Stimulated activated CD4-positive, alpha-beta T cell treated with anti-CD3 and anti-CD28 coated beads, TNF-alpha, amount 100 ng/mL, for 24 hours (primary cell): Measurements from ENCODE around the gene IFI16.

Experiments used
- DNase-seq, 3 experiments: peaks; one replicate each; pipeline ENCODE4 v3.0.0-alpha.2; 2020; ENCODE audit warnings: low read depth in 3 of 3

The IFI16 gene

DNA sequence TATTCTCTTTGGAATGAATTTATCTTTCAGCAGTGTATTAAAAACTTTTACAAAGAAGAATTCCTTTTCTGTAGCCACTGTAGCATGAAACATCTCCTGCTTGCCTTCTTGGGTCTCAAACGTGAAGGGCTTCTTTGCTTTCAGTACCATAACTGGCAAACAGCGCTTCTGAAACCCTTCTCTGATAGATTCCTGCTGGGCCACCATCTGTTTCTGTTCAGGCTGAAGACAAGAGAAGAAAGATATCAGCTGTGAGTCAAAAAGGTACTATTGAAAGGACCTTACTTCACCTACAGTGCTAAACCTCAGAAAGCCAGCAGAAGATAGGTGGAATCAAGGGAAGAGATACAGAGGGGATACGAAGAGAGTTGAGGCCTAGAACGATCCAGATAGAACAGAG, 56.4 kb downstream of the IFI16 start:
- DNase-seq, result no peak

DNA sequence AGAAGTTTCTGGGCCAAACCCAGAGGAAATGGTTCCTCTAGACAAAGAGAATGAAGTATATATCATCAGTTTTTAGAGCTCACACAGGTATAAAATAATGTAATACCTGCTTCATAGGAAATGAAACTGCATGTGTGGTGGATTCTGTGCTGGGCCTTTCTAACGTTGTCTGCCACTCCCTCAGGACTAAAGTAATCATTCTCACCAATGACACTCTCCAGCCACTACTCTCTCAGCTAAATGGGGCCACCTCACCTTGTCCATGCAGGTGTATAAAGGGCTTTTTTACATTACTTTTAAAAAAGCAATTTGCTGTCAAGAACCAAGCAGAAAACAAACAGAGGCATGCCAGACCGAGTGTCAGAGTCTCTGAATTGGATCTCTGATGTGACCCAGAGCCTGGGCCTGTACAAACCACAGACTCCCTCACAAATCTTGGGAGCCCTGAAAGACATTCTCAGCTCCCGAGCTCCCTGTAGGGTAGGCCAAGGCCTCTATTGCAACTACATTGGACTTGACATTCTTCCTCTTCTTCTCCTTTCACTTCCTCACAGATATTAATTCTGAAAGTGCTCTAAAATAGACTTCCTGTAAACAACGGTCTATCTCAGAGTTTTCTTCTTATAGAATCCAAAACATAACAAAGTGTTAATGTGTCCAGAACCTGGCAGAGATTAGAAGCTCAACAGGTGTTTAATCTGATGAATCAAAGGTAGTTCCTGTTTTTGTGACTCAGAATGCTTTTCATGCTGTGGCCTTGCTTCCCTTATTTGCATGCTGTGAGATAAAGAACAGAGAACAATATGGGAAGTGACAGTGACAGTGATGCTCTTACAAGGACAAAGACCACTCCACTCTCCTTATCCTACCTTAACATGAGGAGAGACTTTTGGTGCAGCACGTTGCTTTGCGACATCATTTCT, 58.3 kb downstream of the IFI16 start:
- no peak for DNase-seq

DNA sequence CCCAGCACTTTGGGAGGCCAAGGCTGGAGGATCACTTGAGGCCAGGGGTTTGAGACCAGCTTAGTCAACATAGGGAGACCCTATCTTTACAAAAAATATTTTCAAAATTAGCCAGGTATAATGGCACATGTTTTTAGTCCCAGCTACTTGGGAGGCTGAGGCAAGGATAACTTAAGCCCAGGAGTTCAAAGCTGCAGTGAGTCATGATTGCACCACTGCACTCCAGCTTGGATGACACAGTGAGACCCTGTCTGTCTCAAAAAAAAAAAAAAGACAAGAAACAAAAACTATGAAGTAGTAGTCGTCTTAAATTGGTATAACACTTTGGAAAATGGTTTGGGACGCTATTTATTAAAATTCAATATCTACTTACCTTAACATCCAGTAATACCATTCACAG, 59.2 kb downstream of the IFI16 start:
- DNase-seq, result no peak

DNA sequence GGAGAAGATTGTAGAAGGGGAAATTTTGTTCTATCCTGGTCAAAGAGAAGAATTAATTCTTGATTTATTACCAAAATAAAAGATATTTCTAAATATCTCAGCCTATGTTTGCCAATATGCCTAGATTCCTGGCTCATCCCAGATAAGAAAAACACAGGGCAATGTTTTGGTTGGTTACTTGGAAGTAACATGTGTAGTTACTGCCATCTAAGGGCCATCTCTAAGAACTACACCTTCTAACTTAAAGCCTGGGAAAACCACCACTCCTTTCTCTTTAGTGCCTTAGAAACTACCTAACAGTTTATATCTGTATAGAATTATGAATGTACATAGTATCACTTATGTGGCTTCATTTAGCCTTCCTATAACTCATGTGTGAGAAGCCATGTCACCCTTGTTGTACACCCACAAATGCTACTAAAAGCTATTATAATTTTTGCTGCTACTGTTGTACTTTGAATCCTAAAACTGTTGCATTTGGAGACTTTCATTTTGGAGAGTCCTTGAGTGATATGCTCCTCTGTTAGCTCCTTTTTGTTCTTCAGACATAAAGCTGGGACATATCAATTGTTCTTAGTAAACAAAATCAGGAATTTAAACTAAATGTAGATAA, 62.4 kb downstream of the IFI16 start:
- no peak for DNase-seq

DNA sequence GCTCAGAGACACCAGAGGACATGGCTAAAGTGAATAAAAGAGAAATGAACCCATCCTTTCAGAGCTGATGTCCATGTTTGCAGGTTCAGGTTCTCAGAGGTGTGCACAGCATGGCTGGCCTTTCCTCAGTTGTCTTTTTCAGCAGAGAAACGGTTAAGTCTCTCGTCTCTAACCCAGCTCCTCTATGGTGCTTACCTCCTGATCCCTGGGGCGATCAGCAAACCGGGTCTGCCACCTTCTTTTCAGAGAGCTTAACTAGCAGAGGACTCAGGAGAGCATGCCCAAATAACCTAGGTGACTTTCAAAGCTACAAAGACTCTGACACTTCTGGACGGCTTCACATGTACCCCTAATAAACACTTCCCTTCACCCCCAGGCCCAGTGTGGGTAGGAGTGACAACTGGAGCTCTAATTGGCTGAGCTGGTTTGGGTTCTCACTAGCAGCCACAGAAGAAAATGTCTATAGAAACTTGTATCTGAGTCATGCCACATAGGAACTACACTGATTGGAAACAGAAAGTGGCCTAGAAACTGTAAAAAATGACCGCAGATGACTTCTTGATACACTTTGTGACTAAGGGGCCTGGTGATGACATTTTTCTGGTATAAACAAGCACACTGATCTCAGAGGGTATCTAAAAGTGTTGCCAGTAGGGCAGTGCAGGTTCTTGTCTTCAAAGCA, 66.9 kb downstream of the IFI16 start, which contains the start of gene AIM2:
Gene AIM2, minus strand, starts transcription at position 329 of the 682 bp plus-strand sequence. CDS start 3,267 bp downstream, outside the sequence.
- peak; percentile 31 to 59 (median 34) for DNase-seq

DNA sequence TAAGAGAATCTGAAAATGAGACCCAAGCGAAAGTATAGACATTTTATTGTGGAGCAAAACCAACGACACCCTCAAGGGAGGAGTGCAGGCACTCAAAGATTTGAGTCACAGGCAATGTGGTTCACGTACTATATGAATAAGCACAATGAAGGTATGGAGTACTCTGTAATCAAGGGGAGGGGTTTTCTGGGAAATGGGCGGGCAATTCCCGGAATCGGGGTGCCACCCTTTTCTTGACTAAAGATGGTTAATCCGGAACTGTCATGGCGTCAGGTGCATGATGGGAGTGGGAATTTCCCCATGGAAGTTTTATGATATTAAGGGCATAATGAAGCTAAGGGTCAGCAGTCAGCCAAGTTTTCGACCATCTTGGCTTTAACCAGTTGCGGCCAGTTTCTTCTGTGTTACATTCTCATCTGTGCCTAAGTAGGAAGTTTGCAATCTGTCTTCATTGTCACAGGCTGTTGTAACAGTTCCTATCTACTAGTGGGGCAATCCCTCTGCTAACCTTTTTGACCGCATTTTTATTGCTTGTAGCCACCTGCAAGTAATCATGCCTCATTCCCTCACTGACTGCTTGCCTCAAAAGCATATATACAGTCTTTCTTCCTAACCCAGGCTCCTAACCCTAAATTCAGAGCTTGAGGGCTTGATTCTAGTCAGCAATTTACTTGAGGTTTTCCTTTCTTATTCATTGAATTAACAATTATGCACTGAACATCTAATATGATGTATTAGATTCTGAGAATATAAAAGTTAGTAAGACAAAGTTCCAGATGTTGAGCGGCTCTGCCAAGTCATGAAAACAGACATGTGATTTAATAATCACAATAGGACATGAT, 67.6 kb downstream of the IFI16 start:
- peak; percentile 83 to 97 (median 92) for DNase-seq

DNA sequence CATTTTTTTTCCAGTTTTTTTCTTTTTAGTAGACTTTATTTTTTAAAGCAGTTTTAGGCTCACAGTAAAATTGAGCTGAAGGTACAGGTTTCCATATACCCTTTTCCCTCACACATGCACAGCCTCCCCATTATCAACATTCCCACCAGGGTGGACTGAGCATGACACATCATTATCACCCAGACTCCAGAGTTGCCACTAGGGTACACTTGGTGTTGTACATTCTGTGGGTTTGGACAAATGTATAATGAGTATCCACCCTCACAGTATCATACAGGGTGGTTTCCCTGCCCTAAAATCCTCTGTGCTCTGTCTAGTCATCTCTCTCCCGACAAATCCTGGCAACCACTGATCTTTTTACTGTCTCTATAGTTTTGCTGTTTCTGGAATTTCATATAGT, 69.8 kb downstream of the IFI16 start:
- DNase-seq, result no peak

DNA sequence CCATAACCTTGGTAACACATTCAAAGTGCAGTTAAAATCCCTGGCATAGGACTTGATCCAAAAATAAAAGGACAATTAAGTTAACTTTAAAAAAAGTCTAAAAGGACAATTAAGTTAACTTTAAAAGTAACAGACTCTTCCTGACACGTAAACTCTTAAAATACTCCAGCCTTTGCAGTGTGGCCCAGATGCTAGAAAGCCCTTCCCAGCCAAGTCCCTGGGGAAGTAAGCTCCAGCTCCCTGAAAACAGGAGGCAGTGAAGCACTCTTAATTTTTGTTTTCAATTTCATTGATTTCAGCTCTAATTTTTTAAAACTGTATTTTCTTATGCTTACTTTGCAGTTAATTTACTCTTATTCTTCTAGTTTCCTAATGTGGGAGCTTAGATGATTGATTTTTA, 71.9 kb downstream of the IFI16 start:
- DNase-seq, result no peak

DNA sequence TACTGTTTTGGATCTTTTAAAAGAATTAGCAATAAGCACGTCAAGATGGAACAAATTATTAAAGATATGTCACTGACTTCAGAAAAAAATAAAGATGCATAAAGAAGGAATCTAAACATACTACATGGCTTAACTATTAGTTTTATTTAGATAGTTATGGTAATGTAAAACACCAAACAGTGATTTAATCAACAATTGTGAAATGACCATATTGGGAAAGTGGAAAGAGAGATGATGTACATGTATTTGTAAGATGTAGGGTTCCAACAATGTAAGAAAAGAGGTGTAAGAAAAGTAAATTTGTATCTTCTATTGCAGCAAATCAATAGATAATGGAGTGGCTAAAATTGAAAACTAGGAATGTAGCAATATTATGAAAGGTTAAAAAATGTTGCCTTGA, 73.3 kb downstream of the IFI16 start:
- DNase-seq, result no peak

DNA sequence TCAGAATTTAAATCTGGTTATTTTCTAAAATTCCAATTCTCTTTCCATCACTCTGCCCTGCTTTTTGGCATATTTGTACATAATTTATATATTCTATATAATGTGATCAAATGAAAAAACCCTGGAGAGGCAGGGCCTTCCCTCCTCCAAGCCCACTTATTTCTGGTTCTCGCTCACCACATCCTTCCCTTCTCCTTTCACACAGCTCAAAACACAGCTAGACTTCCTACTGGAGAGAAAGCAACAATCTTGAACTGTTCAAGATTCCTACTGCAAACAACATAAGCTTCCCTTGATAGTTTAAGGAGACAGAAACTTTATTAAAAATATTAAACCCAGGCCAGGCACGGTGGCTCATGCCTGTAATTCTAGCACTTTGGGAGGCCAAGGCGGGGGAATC, 74.4 kb downstream of the IFI16 start:
- no peak for DNase-seq

DNA sequence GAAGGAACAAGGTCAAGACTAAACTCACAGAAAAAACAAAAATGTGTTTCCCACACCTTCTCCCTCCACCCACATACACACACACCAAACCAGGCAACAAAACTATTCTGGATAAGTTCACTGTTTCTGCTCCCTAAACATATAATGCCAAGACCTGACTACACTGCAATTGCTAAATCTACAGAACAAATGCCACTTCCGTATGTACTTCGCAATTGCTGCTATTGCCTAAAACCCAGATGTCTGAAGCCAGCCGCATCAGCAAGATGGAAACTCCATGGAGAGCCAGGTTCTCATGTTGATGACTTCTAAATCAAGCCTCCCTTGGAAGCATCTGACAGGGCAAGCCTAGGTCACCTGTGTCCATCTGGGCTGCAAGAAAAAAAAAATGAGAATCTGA, 75.2 kb downstream of the IFI16 start:
- no peak for DNase-seq

DNA sequence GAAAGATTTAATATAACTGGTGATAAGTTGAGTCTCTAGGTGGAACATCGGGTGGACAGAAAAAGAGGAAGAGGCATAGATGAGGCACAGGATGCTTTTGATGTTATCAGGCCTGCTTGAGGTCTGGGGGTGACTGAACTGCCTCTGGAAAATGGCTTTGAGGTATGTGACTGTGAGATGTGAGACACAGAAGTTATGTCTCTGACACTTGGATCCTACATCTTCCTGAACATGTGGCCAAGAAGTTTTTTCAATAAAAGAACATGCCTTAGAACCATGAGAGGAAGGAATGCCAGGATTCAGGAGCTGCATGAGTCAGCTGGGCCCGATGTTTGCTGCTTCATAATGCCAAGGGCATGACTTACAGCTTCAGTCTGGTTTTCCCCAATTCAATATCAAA, 78.3 kb downstream of the IFI16 start:
- DNase-seq, result no peak

DNA sequence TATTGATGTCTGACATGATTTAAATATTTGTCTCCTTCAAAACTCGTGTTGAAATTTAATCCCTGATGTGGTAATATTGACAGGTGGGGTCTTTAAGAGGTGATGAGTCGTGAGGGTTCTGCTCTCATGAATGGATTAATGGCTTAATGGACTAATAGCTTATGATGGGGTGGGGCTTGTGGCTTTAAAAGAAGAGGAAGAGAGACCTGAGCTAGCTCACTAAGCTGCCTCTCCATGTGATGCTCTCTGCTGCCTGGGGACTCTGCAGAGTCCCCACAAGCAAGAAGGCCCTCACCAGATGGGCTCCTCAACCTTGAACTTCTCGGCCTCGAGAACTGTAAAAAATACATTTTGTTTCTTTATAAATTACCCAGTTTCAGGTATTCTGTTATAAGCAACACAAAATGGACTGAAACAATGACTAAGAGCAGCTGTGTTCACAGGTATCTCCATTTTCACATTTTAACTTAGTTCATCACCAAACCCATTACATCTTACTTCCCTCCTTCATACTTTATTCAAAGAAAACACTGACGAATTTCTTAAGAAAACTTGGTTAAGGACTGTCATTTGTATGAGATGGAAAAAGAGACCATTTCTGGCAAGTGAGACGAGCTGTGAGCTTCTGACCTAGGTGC, 79.0 kb downstream of the IFI16 start:
- no peak for DNase-seq

DNA sequence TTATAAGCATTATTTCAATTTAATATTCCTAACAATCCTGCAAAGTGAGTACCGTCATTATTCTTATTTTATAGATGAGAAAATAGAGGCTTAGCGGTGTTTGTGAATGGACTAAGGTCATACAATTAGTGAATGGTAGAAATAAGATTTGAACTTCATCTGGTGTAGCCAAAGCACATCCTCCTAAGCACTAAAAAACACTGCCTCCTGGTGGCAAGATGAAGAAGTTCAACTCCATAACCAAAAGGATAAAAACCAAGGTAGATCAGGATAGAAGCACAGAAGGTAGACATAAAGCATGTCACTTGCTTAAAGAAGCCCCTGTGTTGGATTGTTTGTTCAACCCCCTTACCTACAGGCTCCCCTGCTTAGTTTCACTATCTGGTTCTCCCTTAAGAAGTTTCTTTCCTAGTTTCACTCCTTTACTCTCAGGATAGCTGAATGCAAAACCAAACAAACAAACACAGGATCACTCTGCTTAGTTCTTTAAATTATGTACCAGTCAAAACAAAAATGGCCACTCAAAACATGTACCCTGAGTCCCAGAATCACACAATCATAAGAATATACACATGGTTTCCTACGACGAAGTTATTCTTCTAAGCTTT, 79.6 kb downstream of the IFI16 start:
- peak in 1 of 3 experiments; percentile 17 for DNase-seq

DNA sequence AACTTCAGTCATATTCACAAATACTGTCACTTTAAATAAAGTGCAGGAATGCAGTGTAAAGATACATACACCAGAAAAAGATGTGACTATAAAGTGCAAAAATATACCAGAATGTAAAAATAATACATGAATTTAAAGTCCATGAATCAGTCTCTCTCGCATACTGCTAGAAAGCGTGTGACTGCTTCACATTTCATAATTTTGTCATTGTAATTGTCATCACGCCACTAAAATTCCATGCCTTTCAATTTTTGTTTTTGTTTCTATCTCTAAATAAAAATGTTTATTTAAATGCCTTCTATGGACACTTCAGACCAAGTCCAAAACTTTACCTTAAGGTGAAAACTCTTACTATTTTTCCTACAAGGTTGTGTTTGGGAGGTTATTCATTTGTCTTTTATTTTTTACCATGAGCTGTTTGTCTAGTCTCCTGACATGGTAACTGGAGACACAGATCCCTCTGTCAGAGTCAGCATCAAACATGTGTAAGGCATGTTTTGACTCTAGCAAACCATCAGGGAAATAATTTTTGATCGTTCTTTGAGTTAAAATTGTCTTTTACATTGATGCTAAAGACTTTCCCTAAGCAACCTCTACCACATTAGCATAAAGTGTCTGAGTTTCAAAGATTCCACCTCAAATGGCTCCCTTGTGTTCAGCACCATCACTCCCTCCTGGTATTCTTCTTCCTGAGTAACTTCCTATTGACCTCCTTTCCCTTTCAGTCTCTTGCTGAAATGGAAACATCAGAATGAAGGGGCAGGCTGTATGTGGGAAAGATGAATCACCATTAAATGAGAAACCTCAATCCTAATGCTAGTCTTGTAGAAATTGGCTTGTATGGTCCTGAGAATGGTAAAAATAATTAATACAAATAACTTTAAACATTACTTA, 80.8 kb downstream of the IFI16 start:
- DNase-seq, result no peak

DNA sequence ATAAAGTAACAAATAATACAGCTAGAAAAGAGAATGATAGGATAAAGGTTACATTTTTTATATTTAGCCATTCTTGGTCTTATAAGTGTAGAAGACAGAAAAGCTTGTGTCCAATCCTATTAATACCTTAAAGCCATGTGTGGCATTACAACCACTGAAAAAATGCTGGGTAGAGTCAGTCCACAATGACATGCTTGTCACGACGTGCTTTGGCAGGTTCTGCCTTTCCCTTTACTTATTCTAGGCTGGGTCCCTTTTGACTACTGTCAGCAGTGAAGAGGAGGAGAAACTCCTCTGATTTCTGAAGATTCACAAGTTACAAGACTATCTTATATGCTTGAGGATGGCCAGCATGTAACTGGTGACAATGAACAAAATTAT, 81.5 kb downstream of the IFI16 start:
- DNase-seq, result no peak

DNA sequence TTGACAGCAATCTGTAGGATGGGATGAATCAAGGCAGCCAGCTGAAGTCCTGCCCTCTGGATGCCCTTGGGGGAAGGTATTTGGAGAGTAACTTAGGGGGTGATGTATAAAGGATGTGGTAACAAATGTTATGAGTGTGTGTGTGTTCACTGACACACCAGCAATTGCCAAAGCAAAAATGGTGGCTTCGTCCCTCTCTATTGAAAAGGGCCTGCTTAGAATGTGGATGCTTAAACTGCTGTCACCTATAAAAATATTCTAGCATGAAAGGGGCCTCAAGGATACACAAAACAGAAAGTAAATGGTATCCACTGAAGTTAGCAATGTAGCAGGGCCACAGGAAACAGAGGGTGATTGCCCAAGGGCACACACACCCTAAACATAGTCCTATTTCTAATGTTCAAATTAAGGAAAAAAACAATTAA, 81.9 kb downstream of the IFI16 start:
- DNase-seq, result no peak

DNA sequence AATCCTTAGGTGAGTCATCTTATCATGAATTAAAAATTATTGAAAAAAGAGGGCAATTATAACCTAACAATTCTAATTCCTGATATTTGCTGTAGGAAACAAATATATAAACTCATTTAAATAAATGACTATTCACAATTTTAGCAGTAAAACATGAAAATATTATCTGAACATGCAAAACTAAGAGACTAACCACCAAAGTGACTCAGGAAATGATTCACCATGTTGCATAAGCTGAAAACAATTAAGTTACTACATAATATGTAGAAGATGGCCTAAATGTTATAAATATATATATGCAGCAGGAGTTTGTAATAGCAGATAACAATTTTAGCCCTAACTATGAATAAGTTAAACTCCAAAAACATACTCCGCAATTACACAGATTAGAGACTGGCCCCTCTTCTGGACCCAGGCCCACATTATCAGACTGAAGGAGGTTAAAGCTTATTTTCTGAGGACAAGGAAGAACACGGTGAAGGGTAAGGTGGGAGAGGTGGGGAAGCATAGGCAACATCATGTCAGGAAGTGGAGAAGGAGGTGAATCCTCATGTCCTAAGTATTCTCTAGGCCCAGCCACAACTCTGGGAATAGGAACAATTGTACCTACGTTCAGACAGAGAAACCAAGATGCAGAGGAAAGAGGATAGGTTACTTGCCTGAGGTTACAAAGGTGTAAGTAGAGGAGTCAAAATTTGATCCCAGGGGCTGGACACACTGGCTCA, 82.5 kb downstream of the IFI16 start:
- DNase-seq, result no peak

DNA sequence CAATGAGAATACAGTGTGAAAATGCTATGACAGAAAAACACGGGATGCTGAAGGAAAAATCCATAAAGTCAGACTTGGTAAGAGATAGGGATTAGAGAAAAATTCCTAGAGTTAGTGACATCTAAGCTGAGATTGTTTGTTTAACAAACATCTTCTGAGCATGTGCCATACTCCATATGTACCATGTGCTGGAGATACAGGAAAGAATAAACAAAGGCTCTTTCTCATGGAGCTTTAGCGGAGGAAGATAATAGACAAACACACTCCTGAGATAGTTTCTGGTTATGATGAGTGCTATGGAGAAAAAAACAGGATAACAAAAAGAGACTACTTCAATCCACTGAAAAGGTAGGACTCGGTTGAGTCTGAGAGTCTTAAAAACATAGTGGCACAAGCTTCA, 88.9 kb downstream of the IFI16 start:
- no peak for DNase-seq
